ENCODE results near the gene MRPS12. TPM values are rescaled to one million over a fixed set of nuclear protein-coding genes. Genes with fewer than 3 reads are reported as not detected.
"Not testable (repeated sequence)": the region's sequence is repeated elsewhere in the genome, so short reads cannot be mapped to it uniquely, and the experiment has no call there.

The MRPS12 gene
- total RNA-seq, 2 experiments from 2014 or later: 49.0 to 56.0 TPM

- no peaks in the 10 kb centered on the region for H3K36me3 Mint-ChIP-seq (ENCODE audit: low read depth)
- no peak overlapping the region for H3K4me3 Mint-ChIP-seq
- CTCF ChIA-PET: interaction anchor here (1.4 kb wide), 1 partner anchor 17 kb away, joined by 3 read pairs; no protein-coding TSS in a partner anchor
- intact Hi-C loops (cut with micrococcal nuclease): no loop called here
- H3K9me3 Mint-ChIP-seq: no peaks in the 10 kb centered on the region
- no peak for DNase-seq
- peaks cover 8% of the 10 kb centered on the region for H3K27me3 Mint-ChIP-seq (ENCODE audit: low read depth)
- peaks cover 9% of the 10 kb centered on the region for H3K4me1 Mint-ChIP-seq (ENCODE audit: low read depth)
- no peak overlapping the region for H3K27ac Mint-ChIP-seq
Observed at GRCh38 chr19:38945562-38946228, 15.0 kb downstream of the MRPS12 start.

DNA sequence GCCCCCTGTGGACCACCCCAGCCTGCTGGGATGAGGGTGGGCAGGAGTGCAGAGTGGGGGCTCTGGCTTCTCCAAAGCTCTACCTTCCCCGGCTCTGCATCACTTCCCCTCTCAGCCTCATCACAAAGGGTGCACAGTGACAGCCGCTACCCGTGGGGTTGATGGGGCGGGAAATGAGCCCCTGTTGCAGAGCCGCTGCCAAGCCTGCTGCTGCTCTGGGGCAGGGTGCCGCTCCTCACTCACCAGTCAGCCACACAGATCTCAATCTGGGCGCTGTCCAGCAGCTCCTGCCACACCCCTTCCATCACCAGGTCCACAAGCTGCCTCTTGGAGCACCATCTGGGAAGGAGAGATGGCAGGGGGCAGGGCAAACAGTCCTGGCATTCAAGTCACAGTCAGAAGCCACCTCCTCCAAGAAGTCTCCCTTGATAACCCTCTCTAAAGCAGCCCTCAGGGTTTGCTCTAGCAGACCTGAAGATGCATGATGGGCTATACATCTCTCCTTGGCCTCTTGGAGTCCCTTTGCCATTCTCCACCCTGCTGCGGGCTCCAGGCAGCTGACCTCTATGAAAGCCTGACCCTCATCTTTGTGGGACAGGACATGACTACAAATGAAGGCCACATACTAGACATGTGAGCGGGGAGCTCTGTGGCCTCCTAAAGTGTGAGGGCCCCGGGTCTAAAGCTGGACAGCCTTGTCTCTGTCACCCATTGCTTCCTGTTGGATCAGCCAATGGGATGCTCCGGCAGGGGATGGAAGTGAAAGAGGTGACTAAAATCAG, 15.7 kb downstream of the MRPS12 start:
- Mint-ChIP-seq H3K9me3 (no peaks in the 10 kb centered on the region), H3K4me3 (no peak overlapping the region), H3K27ac (no peak overlapping the region), H3K4me1 (ENCODE audit: low read depth) (peaks cover 7% of the 10 kb centered on the region), H3K36me3 (ENCODE audit: low read depth) (no peaks in the 10 kb centered on the region), H3K27me3 (ENCODE audit: low read depth) (peaks cover 8% of the 10 kb centered on the region)
- no peak for DNase-seq
- intact Hi-C loops (cut with micrococcal nuclease): no loop called here
- CTCF ChIA-PET: interaction anchor here (1.4 kb wide), 1 partner anchor 16 kb away, joined by 3 read pairs; no protein-coding TSS in a partner anchor

GRCh38 chr19:38949580-38950367, 19.0 kb downstream of the MRPS12 start:
- Mint-ChIP-seq H3K4me3 (peak overlapping the region; percentile 53), H3K9me3 (no peaks in the 10 kb centered on the region), H3K36me3 (ENCODE audit: low read depth) (no peaks in the 10 kb centered on the region), H3K27ac (no peak overlapping the region), H3K27me3 (ENCODE audit: low read depth) (peaks cover 24% of the 10 kb centered on the region), H3K4me1 (ENCODE audit: low read depth) (peaks cover 12% of the 10 kb centered on the region)
- intact Hi-C loops (cut with micrococcal nuclease): no loop called here
- DNase-seq: peak; percentile 88
- CTCF ChIA-PET: no interaction called here

DNA sequence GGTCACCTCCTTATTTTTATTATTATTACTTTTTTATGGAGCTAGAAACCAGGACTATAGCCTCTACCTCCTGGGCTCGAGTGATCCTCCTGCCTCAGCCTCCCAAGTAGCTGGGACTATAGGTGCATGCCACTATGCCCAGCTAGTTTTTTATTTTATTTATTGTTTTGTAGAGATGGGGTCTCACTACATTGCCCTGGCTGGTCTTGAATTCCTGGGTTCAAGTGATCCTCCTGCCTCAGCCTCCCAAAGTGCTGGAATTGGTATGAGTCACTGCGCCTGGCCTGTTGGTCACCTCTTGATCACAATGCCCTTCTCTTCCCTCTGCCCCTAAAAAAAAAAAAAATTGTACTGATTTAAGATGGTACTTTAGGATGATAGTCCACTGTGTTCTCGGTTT, 20.4 kb downstream of the MRPS12 start:
- intact Hi-C loops (cut with micrococcal nuclease): no loop called here
- H3K27me3 Mint-ChIP-seq (ENCODE audit: low read depth): peaks cover 24% of the 10 kb centered on the region
- no peak overlapping the region for H3K27ac Mint-ChIP-seq
- CTCF ChIA-PET: interaction anchor here (0.6 to 0.7 kb wide), 2 partner anchors 20 to 169 kb away, joined by 3 read pairs; no protein-coding TSS in a partner anchor
- no peak for DNase-seq
- H3K36me3 Mint-ChIP-seq (ENCODE audit: low read depth): no peaks in the 10 kb centered on the region
- peaks cover 12% of the 10 kb centered on the region for H3K4me1 Mint-ChIP-seq (ENCODE audit: low read depth)
- H3K9me3 Mint-ChIP-seq: no peaks in the 10 kb centered on the region
- H3K4me3 Mint-ChIP-seq: no peak overlapping the region

DNA sequence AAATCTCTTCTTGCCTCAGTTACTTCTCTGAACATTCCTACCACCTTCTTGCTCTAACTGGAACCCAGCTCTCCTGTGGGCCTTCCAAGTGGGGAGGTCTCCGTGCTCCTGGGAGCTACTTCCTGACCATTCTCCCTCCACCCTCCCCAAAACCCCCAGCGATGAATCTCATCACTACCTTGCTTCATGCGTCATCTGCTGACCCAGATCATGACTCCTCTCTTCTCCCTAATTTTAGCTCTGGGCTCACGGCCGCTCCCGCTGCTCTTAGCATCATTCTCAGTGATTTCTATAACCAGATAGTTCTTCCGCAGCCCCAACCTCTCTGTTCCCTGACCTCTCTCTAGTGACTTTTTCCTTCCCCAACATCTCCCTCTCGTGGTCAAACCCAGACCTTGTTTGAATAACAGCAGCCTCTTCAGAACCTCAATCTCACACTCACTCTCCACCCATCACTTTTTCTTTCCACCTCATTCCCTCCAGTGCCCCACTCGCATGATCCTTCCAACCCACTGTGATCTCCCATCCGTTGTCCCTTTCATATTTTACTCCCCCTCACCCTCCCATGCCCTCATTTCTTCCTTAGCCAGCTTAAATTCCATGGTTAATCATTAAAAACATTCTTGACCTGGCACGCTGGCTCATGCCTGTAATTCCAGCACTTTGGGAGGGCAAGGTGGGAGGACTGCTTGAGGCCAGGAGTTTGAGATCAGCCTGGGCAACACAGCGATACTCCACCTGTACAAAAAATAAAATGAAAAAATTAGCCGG, 21.8 kb downstream of the MRPS12 start:
- no peak overlapping the region for H3K4me3 Mint-ChIP-seq
- CTCF ChIA-PET: interaction anchor here (0.5 to 1.3 kb wide), 6 partner anchors 9 to 122 kb away, joined by 3 to 6 read pairs (median 4); no protein-coding TSS in a partner anchor
- peaks cover 12% of the 10 kb centered on the region for H3K4me1 Mint-ChIP-seq (ENCODE audit: low read depth)
- no peaks in the 10 kb centered on the region for H3K36me3 Mint-ChIP-seq (ENCODE audit: low read depth)
- H3K27ac Mint-ChIP-seq: no peak overlapping the region
- DNase-seq: peak; percentile 60
- intact Hi-C loops (cut with micrococcal nuclease): no loop called here
- H3K9me3 Mint-ChIP-seq: no peaks in the 10 kb centered on the region
- peaks cover 24% of the 10 kb centered on the region for H3K27me3 Mint-ChIP-seq (ENCODE audit: low read depth)

GRCh38 chr19:38953677-38954076, 22.9 kb downstream of the MRPS12 start:
- intact Hi-C loops (cut with micrococcal nuclease): no loop called here
- CTCF ChIA-PET: interaction anchor here (0.7 kb wide), 1 partner anchor 24 kb away, joined by 3 read pairs; no protein-coding TSS in a partner anchor
- peaks cover 24% of the 10 kb centered on the region for H3K27me3 Mint-ChIP-seq (ENCODE audit: low read depth)
- H3K27ac Mint-ChIP-seq: no peak overlapping the region
- H3K36me3 Mint-ChIP-seq (ENCODE audit: low read depth): no peaks in the 10 kb centered on the region
- DNase-seq: no peak
- H3K9me3 Mint-ChIP-seq: no peaks in the 10 kb centered on the region
- no peak overlapping the region for H3K4me3 Mint-ChIP-seq
- peaks cover 12% of the 10 kb centered on the region for H3K4me1 Mint-ChIP-seq (ENCODE audit: low read depth)

DNA sequence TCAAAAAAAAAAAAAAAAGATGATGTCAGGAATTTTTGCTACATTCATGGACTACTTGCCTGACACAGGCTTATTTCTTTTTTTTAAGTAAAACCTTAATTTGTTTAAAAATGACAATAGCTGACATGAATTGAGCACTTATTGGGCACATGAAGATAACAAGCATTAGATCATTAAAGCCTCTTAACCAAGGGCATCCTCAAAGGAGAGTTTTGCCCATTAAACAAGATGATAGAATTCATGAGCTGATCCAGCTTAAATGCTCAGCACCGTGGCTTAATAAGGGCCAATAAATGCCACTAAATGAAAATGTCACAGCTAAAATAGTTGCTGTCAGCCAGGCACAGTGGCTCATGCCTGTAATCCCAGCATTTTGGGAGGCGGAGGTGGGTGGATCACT, 25.5 kb downstream of the MRPS12 start:
- Mint-ChIP-seq H3K27me3 (ENCODE audit: low read depth) (peaks cover 16% of the 10 kb centered on the region), H3K36me3 (ENCODE audit: low read depth) (no peaks in the 10 kb centered on the region), H3K27ac (no peak overlapping the region), H3K4me1 (ENCODE audit: low read depth) (peaks cover 5% of the 10 kb centered on the region), H3K4me3 (no peak overlapping the region), H3K9me3 (no peaks in the 10 kb centered on the region)
- intact Hi-C loops (cut with micrococcal nuclease): no loop called here
- CTCF ChIA-PET: interaction anchor here (0.6 to 0.8 kb wide), 2 partner anchors 218 to 413 kb away, joined by 4 read pairs; no protein-coding TSS in a partner anchor
- DNase-seq: no peak

DNA sequence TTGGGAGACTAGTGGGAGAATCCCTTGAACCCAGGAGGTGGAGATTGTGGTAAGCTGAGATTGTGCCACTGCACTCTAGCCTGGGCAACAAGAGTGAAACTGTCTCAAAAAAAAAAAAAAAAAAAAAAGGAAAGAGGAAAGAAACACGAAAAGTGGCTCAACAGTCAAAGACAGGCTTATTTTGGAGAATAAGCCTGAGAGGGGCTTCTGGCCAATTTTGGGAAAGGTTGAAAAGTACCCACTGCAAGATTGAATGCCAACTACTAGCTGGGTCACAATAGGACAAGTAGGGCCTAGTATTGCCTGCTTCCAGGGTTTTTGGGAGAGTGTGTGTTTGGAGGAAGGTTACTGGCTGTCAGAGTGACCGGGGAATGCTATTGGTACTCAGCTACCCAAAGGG, 27.6 kb downstream of the MRPS12 start:
- H3K36me3 Mint-ChIP-seq (ENCODE audit: low read depth): no peaks in the 10 kb centered on the region
- H3K4me3 Mint-ChIP-seq: no peak overlapping the region
- H3K4me1 Mint-ChIP-seq (ENCODE audit: low read depth): no peaks in the 10 kb centered on the region
- H3K27ac Mint-ChIP-seq: no peak overlapping the region
- CTCF ChIA-PET: interaction anchor here (0.7 kb wide), 1 partner anchor 21 kb away, joined by 3 read pairs; no protein-coding TSS in a partner anchor
- intact Hi-C loops (cut with micrococcal nuclease): no loop called here
- no peak for DNase-seq
- peaks cover 6% of the 10 kb centered on the region for H3K27me3 Mint-ChIP-seq (ENCODE audit: low read depth)
- no peaks in the 10 kb centered on the region for H3K9me3 Mint-ChIP-seq

GRCh38 chr19:38959618-38960017, 28.9 kb downstream of the MRPS12 start:
- CTCF ChIA-PET: interaction anchor here (0.6 to 0.7 kb wide), 3 partner anchors 92 to 217 kb away, joined by 3 to 4 read pairs (median 3); no protein-coding TSS in a partner anchor
- H3K36me3 Mint-ChIP-seq (ENCODE audit: low read depth): no peaks in the 10 kb centered on the region
- no peak overlapping the region for H3K27ac Mint-ChIP-seq
- H3K9me3 Mint-ChIP-seq: no peaks in the 10 kb centered on the region
- no peaks in the 10 kb centered on the region for H3K4me1 Mint-ChIP-seq (ENCODE audit: low read depth)
- no peak overlapping the region for H3K4me3 Mint-ChIP-seq
- DNase-seq: no peak
- peaks cover 2% of the 10 kb centered on the region for H3K27me3 Mint-ChIP-seq (ENCODE audit: low read depth)
- intact Hi-C loops (cut with micrococcal nuclease): no loop called here

DNA sequence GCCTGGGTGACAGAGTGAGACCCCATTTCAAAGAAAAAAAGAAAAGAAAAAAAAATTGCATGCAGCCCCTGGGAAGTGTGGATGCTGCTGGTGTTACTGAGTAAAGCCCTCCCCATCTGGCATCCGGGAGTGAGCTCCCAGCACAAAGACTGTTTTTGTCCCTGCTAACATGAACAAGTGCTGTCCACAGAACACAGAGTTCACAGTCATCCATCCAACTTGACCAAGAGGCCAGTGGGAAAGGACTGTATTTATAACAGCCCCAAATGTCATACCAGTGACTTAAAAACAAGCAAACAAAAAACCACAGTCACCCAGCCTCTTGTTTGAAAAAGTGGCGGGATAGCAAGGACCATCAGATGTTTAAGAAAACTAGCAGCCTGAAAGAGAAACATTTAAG, 34.0 kb downstream of the MRPS12 start:
- H3K4me3 Mint-ChIP-seq: no peak overlapping the region
- CTCF ChIA-PET: interaction anchor here (0.6 to 0.7 kb wide), 2 partner anchors 9 to 86 kb away, joined by 3 read pairs; no protein-coding TSS in a partner anchor
- H3K27me3 Mint-ChIP-seq (ENCODE audit: low read depth): peaks cover 2% of the 10 kb centered on the region
- no peaks in the 10 kb centered on the region for H3K36me3 Mint-ChIP-seq (ENCODE audit: low read depth)
- no peaks in the 10 kb centered on the region for H3K9me3 Mint-ChIP-seq
- intact Hi-C loops (cut with micrococcal nuclease): no loop called here
- no peak for DNase-seq
- no peaks in the 10 kb centered on the region for H3K4me1 Mint-ChIP-seq (ENCODE audit: low read depth)
- no peak overlapping the region for H3K27ac Mint-ChIP-seq

GRCh38 chr19:38966149-38966548, 35.4 kb downstream of the MRPS12 start:
- H3K27ac Mint-ChIP-seq; H3K4me1 Mint-ChIP-seq (ENCODE audit: low read depth); DNase-seq; H3K4me3 Mint-ChIP-seq; H3K27me3 Mint-ChIP-seq (ENCODE audit: low read depth); H3K36me3 Mint-ChIP-seq (ENCODE audit: low read depth); H3K9me3 Mint-ChIP-seq; intact Hi-C loops (cut with micrococcal nuclease): not testable (repeated sequence)
- CTCF ChIA-PET: interaction anchor here (1.0 kb wide), 1 partner anchor 10 kb away, joined by 3 read pairs; the partner anchor contains the start of gene FBXO17
